ENCODE results near the gene EHBP1. TPM values are rescaled to one million over a fixed set of nuclear protein-coding genes. Genes with fewer than 3 reads are reported as not detected.

Gene EHBP1
- total RNA-seq, 2 donors from 2014 or later: 22.4 to 22.9 TPM

DNA sequence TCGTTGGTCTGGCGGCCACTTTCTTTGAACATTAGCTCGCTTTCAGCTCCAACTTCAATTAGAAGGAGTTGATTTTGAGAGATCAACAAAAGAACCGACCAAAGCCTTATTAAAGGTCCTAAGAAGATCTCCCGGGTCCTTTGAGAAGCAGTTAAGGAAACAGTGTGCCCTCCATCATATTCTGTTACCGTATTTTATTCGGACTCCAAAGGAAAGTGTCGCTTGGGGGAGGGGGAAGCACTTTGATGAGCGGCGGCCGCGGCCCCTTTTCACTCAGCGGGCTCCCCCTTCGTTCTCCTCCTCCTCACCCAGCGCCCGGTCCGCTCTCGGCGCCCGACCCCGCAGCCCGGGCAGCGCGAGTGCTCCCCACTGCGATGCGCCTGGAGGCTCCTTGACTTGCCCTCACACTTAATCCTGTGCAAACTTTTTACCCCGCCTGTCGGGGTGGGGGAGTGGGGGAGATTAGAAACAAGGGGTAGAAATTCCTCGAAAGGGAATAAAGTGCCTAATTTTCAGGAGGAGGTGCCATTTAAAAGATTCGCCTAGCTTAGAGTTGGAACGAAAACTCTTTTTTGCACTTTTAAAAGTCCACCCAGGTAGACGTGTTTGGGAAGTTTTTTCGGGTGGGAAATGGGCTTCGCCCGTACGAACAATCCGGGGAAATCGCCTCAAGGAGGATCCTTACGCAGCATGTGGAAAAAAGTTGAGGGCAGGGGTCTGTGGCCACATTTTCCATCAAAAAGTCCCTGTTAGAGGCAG is 343.9 kb downstream of the EHBP1 start:
- Histone ChIP-seq H3K9me3 (peaks cover 0 to 3% of the 10 kb centered on the region in 2 donors), H3K36me3 (peaks cover 12% of the 10 kb centered on the region), H3K27ac (no peak overlapping the region), H3K27me3 (peaks cover 46 to 60% of the 10 kb centered on the region in 2 donors), H3K4me3 (peak overlapping the region; percentile 24 to 55), H3K4me1 (peaks cover 0 to 45% of the 10 kb centered on the region in 2 donors)
- DNase-seq (ENCODE audit: low spot score): no peak
- TF ChIP-seq, protein P1, sequence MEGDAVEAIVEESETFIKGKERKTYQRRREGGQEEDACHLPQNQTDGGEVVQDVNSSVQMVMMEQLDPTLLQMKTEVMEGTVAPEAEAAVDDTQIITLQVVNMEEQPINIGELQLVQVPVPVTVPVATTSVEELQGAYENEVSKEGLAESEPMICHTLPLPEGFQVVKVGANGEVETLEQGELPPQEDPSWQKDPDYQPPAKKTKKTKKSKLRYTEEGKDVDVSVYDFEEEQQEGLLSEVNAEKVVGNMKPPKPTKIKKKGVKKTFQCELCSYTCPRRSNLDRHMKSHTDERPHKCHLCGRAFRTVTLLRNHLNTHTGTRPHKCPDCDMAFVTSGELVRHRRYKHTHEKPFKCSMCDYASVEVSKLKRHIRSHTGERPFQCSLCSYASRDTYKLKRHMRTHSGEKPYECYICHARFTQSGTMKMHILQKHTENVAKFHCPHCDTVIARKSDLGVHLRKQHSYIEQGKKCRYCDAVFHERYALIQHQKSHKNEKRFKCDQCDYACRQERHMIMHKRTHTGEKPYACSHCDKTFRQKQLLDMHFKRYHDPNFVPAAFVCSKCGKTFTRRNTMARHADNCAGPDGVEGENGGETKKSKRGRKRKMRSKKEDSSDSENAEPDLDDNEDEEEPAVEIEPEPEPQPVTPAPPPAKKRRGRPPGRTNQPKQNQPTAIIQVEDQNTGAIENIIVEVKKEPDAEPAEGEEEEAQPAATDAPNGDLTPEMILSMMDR (IDR thresholded peaks at IDR 0.05): no peak

DNA sequence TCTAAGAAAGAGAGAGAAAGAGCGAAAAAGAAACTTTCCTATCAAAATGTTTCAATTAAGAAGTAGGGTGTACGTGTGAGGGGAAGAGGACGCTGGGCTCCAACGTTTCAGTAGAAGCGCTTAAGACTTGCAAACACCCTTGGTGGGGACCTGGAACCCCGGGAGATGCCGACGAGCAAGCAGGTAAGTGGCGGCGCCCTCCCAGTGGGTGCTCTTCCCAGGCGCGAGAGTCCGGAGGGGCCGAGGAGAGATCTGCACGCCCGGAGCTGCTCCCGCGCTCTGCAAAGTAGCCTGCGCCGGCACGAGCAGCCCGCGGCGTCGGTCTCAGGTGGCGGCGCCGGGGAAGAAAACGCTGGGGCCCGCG is 344.4 kb downstream of the EHBP1 start:
- no peak for DNase-seq (ENCODE audit: low spot score)
- Histone ChIP-seq H3K27me3 (peaks cover 51 to 65% of the 10 kb centered on the region in 2 donors), H3K9me3 (peaks cover 0 to 3% of the 10 kb centered on the region in 2 donors), H3K4me3 (peak overlapping the region; percentile 24 to 55), H3K27ac (no peak overlapping the region), H3K4me1 (peaks cover 0 to 47% of the 10 kb centered on the region in 2 donors), H3K36me3 (peaks cover 12% of the 10 kb centered on the region)
- TF ChIP-seq, protein P1 (IDR thresholded peaks at IDR 0.05): no peak

DNA sequence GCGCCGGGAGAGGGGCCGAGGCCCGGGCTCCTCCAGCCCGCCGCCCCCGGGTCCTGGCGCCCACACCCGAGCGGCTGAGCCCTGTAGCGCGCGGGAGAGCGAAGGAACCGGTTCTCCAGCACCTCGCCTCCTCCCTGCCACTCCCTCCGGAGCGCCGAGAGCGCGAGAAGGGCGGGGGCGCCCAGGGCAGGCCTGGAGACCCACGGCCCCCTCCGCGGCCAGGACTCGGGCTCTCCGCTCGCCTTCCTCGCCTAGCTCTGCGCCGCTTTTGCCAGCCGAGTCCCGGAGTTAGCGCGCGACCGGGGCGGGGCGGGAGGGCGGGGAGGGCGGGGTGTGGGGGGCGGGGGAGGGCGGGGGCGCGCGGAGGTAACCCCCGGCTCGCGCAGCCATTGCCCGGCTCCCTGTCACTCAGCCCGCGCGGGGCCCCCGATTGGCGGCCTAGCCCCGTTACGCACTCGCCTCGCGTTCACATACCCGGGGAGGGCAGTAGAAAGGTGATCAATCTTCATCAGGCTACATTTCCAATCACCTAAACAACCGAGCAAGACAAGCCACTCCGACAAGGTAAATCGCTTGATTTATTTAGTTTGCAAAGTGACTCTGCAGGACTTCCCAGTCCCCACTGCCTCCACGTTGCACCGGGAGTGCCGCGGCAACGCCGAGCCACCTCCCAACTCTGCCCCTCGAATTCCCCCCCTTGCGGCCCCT is 345.0 kb downstream of the EHBP1 start, which contains the start of gene OTX1:
Gene OTX1 (plus strand): TSS at position 497 of the 708 bp plus-strand sequence. CDS start 2,161 bp downstream, outside the sequence.
- Histone ChIP-seq H3K27ac (no peak within 1 kb of the TSS), H3K4me3 (peak within 1 kb of the TSS; percentile 24 to 55), H3K36me3 (peaks cover 8% of the 10 kb centered on the region), H3K4me1 (peaks cover 0 to 52% of the 10 kb centered on the region in 2 donors), H3K27me3 (peaks cover 55 to 70% of the 10 kb centered on the region in 2 donors), H3K9me3 (peaks cover 0 to 3% of the 10 kb centered on the region in 2 donors)
- no peak for DNase-seq (ENCODE audit: low spot score)
- TF ChIP-seq, protein P1 (IDR thresholded peaks at IDR 0.05): no peak

DNA sequence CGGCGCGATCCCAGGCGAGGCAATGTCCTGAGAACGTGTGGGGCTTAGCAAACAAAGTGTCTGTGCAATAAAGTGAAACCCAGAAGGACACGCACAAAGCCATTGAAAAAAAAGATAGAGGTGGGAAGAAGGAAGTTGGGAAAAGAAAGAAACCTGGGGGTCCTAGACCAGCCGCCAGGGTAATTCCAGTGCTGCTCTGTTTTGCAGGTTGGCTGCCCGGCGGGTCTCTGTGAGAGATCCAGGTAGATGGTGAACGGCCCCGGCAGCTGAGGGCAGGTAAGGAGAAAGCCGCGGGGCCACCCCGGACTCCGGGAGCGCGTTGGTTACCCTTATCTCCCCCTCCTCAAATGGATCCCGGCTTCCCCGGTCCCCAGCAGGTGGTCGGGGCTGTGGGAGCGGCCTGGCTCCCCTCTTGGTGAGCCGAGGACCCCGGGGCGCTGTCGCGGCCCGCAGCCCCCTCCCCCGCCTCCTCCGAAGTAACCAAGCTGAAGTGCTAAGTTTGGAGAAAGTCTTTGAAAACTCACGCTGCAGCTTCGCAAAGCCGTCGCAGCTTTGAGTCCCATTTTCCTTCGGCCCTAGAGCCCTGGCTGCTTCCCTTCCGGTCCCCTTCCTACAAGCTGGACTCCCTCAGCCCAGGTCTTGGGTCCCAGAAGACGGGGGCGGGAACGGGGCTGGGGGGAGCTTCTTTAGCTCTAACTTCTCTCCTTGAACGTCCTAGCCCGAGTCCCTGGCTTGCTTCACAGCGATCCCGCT is 345.7 kb downstream of the EHBP1 start:
- H3K27me3 ChIP-seq: peaks cover 62 to 78% of the 10 kb centered on the region in 2 donors
- TF ChIP-seq, protein P1 (IDR thresholded peaks at IDR 0.05): no peak
- H3K9me3 ChIP-seq: peaks cover 0 to 3% of the 10 kb centered on the region in 2 donors
- no peak for DNase-seq (ENCODE audit: low spot score)
- peak overlapping the region; percentile 24 to 55 for H3K4me3 ChIP-seq
- H3K36me3 ChIP-seq: peaks cover under 1% of the 10 kb centered on the region
- peaks cover 0 to 60% of the 10 kb centered on the region in 2 donors for H3K4me1 ChIP-seq
- no peak overlapping the region for H3K27ac ChIP-seq

DNA sequence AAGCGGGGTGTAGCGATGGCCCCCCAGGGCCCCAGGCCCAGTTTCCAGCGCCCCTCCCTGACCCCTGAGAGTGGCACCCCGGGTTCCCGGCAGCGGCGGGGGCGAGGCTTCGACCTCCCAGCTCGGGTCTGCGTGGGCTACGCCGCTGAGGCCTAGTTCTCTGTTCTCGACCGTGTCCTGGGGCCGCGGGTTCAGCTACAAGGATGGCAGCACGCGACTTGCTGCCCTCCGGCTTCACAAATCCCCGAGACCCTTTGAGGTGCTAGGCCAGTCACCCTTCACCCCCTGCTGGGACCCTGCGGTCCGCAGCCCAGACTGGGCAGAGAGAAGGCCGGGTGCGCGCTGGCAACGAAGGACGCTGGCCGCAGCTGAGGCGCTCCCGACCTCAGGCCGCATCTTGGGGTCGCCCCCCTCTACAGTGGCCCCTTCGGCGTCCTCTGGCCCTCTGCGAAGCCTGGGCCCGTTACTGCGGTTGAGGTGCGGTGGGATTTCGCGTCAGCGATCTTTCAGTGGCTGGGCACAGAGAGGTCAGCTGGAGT is 346.4 kb downstream of the EHBP1 start:
- H3K27me3 ChIP-seq: peaks cover 68 to 84% of the 10 kb centered on the region in 2 donors
- TF ChIP-seq, protein P1 (IDR thresholded peaks at IDR 0.05): no peak
- peaks cover 0 to 3% of the 10 kb centered on the region in 2 donors for H3K9me3 ChIP-seq
- H3K4me1 ChIP-seq: peaks cover 0 to 66% of the 10 kb centered on the region in 2 donors
- no peak overlapping the region for H3K4me3 ChIP-seq
- no peak overlapping the region for H3K27ac ChIP-seq
- no peak for DNase-seq (ENCODE audit: low spot score)
- no peaks in the 10 kb centered on the region for H3K36me3 ChIP-seq

Measured in right atrium auricular region (tissue), 2 donors.